Testis (tissue), 2 donors: ENCODE data around the gene TCL1A.

Experiments
- POLR2A ChIP-seq: fragments of 450-650 bp; IDR thresholded peaks from one replicate; pipeline ENCODE4 v1.6.1; 2017; ENCODE audit warnings: antibody characterized with exemption, mild to moderate bottlenecking, moderate library complexity
- TF ChIP-seq, protein P1 (sequence below), 3 experiments: fragments of 450-650 bp in 2 of 3; fragments of 200-600 bp in 1 of 3; sonication (generic) in 1 of 3; IDR thresholded peaks; one replicate each; pipeline ENCODE4 v1.5.1; 2016 to 2019; ENCODE audit warnings: antibody characterized with exemption in 3 of 3, mild to moderate bottlenecking in 2 of 3, moderate library complexity in 1 of 3

DNA sequence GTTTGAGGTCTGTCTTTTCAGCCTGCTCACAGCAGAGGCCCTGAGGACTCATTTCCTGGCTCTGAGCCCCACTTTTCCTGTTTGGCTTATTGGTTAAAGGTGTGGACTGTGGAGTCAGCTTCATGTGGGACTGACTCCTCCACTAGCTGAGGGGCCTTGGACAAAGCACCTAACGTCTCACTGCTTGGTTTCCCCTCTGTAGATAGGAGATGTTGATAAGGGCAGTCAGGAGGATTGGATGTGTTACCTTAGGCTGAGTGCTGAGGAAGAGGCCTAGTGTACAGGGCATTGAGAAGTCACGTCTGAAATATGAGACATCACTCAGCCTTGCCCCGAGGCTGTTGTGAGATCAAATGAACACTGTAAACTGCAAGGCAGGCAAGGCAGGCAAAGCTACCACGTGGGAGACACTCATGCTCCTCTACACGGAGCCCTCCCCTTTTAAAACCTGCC lies 27.1 kb upstream of the TCL1A start:
- TF ChIP-seq, protein P1, sequence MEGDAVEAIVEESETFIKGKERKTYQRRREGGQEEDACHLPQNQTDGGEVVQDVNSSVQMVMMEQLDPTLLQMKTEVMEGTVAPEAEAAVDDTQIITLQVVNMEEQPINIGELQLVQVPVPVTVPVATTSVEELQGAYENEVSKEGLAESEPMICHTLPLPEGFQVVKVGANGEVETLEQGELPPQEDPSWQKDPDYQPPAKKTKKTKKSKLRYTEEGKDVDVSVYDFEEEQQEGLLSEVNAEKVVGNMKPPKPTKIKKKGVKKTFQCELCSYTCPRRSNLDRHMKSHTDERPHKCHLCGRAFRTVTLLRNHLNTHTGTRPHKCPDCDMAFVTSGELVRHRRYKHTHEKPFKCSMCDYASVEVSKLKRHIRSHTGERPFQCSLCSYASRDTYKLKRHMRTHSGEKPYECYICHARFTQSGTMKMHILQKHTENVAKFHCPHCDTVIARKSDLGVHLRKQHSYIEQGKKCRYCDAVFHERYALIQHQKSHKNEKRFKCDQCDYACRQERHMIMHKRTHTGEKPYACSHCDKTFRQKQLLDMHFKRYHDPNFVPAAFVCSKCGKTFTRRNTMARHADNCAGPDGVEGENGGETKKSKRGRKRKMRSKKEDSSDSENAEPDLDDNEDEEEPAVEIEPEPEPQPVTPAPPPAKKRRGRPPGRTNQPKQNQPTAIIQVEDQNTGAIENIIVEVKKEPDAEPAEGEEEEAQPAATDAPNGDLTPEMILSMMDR (IDR thresholded peaks at IDR 0.05), result no peak
- TF ChIP-seq POLR2A, result no peak
